ENCODE measurements around the gene JHY.

Gene JHY

GRCh38 chr11:122951211-122951610, 68.7 kb downstream of the JHY start:
- DNase-seq = no peak
- no peak for TF ChIP-seq GATA1 (IDR thresholded peaks at IDR 0.05; ENCODE audit: low read depth, low read length)
- no peak for TF ChIP-seq POLR2A (IDR thresholded peaks at IDR 0.05; ENCODE audit: low read length)

- DNase-seq = no peak
- no peak for TF ChIP-seq GATA1 (IDR thresholded peaks at IDR 0.05; ENCODE audit: low read depth, low read length)
- TF ChIP-seq POLR2A (IDR thresholded peaks at IDR 0.05; ENCODE audit: low read length) = no peak
These were observed 71.9 kb downstream of the JHY start for GRCh38 chr11:122954455-122954854.

GRCh38 chr11:122963961-122964360, 81.4 kb downstream of the JHY start:
- TF ChIP-seq GATA1 (IDR thresholded peaks at IDR 0.05; ENCODE audit: low read depth, low read length) (no peak), POLR2A (IDR thresholded peaks at IDR 0.05; ENCODE audit: low read length) (no peak)
- DNase-seq = no peak

- DNase-seq = no peak
- no peak for TF ChIP-seq POLR2A (IDR thresholded peaks at IDR 0.05; ENCODE audit: low read length)
- no peak for TF ChIP-seq GATA1 (IDR thresholded peaks at IDR 0.05; ENCODE audit: low read depth, low read length)
These were observed 93.6 kb downstream of the JHY start for GRCh38 chr11:122976061-122976733.

GRCh38 chr11:122976734-122977469, 94.3 kb downstream of the JHY start:
- TF ChIP-seq POLR2A (IDR thresholded peaks at IDR 0.05; ENCODE audit: low read length) = no peak
- TF ChIP-seq GATA1 (IDR thresholded peaks at IDR 0.05; ENCODE audit: low read depth, low read length) = no peak
- no peak for DNase-seq

- TF ChIP-seq GATA1 (IDR thresholded peaks at IDR 0.05; ENCODE audit: low read depth, low read length) (no peak), POLR2A (IDR thresholded peaks at IDR 0.05; ENCODE audit: low read length) (no peak)
- no peak for DNase-seq
These were observed 95.1 kb downstream of the JHY start for GRCh38 chr11:122977470-122978298.

GRCh38 chr11:122978299-122978620, 95.7 kb downstream of the JHY start:
- no peak for TF ChIP-seq GATA1 (IDR thresholded peaks at IDR 0.05; ENCODE audit: low read depth, low read length)
- TF ChIP-seq POLR2A (IDR thresholded peaks at IDR 0.05; ENCODE audit: low read length) = no peak
- DNase-seq = no peak

- TF ChIP-seq GATA1 (IDR thresholded peaks at IDR 0.05; ENCODE audit: low read depth, low read length) (no peak), POLR2A (IDR thresholded peaks at IDR 0.05; ENCODE audit: low read length) (no peak)
- no peak for DNase-seq
These were observed 96.7 kb downstream of the JHY start for GRCh38 chr11:122979103-122979814.

- no peak for DNase-seq
- TF ChIP-seq GATA1 (IDR thresholded peaks at IDR 0.05; ENCODE audit: low read depth, low read length) = no peak
- TF ChIP-seq POLR2A (IDR thresholded peaks at IDR 0.05; ENCODE audit: low read length) = no peak
These were observed 97.4 kb downstream of the JHY start for GRCh38 chr11:122979815-122980595.

GRCh38 chr11:122981388-122982264, 99.1 kb downstream of the JHY start, which contains the start of gene BSX:
TSS of gene BSX (minus strand) at chr11:122981834. CDS start at chr11:122981671, 163 bp downstream.
- TF ChIP-seq GATA1 (IDR thresholded peaks at IDR 0.05; ENCODE audit: low read depth, low read length) (no peak), POLR2A (IDR thresholded peaks at IDR 0.05; ENCODE audit: low read length) (no peak)
- peak; percentile 45 for DNase-seq

- DNase-seq = no peak
- TF ChIP-seq POLR2A (IDR thresholded peaks at IDR 0.05; ENCODE audit: low read length) = no peak
- TF ChIP-seq GATA1 (IDR thresholded peaks at IDR 0.05; ENCODE audit: low read depth, low read length) = no peak
These were observed 101.1 kb downstream of the JHY start for GRCh38 chr11:122983438-122984185.

Data from erythroblast (primary cell).